NCI-H2029 treated with DMSO at 0.1 percent for 48 hours (cell line): Measurements from ENCODE around the gene DLGAP1.
"Not testable (repeated sequence)": the region's sequence is repeated elsewhere in the genome, so short reads cannot be mapped to it uniquely, and the experiment has no call there.

Source experiments
- DNase-seq: peaks from one replicate; lab custom pipeline; 2025; lab: John Stamatoyannopoulos, UW

Gene DLGAP1

DNA sequence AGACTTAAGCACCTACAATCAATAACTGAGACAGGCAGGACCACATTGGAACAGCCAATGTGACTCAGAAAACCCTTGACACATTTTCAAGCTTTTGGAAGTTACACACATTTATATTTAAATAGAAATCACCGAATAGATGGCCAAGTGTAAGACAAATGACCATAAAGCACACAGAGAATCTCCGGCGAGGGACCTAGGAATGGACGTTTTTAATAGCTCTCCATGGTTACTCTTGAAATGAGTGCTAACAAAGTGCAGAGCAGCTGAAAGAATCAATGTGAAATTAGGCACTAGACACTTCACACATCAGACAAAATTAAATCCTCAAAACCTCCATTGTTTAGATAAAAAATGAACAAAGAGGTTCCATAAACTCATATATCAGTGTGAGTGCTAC is 376.9 kb downstream of the DLGAP1 start:
- no peak for DNase-seq

- DNase-seq = no peak
Observed at GRCh38 chr18:4077721-4078120, 377.4 kb downstream of the DLGAP1 start.

DNA sequence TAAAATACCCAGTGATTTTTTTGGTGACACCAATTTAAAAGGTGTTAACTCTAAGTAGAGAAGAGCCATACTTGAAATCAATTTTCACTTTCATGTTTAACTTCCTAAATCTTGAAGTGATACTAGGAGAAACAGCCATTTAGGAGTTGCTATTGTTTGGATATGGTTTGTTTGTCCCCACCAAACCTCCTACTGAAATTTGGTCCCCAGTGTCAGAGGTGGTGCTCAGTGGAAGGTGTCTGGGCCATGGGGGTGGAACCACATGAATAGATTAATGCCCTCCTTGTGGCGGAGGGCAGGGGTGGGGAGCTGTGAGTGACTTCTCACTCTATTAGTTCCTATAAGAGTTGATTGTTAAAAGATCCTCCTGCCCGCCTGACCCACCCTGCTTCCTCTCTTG is 377.9 kb downstream of the DLGAP1 start:
- DNase-seq = no peak

DNA sequence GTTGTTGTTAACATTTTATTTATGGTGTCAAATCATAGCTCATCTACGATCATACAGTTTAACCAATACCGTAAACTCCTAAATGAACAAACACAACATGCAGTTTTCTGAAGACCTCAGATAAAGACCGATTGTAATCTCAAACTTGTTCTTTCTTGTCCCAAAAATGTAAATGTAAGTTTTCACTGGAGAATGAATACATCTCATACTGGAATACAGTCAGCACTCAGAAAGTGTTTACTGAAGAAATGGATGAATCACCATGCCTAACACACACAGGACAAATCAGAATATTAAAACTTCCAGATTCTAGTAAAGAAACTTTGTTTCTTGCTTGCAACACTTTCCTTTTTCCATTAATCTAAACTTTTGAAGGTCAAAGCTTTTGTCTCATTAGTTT is 380.5 kb downstream of the DLGAP1 start:
- DNase-seq = no peak

- DNase-seq = no peak
Observed at GRCh38 chr18:4069183-4069582, 385.9 kb downstream of the DLGAP1 start.

DNA sequence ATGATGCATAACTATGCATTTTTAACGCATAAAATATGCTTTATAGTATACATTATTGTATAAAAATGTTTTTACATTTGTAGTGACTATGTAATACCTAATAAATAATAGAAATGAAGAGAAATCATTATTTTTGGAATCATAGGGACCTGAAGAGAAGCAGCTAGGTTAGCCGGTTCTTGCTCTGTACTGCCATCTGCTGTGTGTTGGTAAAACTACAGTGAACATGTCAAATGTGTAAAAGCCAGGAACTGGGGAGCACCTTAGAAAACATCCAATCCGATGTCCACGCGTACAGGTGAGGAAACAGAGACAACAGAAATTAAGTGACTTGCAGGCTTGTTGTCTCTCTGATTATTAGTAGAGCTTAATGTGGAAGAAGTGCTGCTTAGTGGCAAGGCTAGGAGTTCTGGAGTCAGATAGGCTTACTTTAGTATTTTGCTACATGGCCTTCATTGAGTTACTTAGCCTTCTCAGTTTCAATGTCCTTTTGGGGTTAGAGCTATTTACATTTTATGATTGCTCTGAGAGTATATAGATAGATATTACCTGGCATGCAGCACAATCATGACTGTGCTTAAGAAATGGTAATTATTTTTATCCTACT is 386.5 kb downstream of the DLGAP1 start:
- DNase-seq = peak; percentile 10

GRCh38 chr18:4063545-4063944 is 391.6 kb downstream of the DLGAP1 start:
- no peak for DNase-seq

DNA sequence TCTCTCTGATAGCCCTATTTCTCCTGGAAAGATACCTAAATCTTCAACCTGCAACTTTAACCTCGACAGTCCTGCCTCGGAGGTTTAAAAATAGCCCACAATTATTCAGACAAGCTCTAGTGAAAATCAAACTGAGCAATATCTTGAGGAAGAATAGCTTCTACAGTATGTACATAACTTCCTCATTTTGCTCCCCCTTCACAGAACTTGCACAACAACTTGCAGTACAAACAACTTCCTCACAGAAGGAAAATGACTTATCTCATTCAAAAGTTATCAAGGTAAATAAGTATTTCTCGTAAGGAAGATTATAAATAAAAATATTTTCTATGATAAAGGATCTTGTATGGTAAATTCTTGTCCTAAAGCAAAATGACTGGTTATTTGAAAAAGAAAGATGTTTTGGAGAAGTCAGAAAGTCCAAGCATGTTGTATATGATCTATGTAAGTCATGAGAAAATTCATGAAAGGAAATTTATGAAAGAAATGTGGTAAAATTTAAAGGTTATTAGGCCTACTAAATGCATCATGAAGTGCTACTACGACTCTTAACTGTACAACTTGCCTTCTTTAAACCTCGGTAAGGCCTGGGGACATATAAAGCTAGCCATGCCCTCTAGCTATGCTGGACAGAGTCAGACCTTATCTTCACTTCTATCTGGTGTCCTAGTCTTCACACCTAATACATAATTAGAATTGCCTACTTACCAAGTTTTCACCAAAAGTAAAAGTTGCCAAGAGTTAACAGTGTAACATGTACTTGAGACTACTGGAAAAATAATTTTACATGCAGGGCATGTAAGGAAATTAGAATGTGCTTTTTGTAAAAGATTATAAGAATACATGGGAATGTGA is 394.5 kb downstream of the DLGAP1 start:
- DNase-seq = no peak

DNA sequence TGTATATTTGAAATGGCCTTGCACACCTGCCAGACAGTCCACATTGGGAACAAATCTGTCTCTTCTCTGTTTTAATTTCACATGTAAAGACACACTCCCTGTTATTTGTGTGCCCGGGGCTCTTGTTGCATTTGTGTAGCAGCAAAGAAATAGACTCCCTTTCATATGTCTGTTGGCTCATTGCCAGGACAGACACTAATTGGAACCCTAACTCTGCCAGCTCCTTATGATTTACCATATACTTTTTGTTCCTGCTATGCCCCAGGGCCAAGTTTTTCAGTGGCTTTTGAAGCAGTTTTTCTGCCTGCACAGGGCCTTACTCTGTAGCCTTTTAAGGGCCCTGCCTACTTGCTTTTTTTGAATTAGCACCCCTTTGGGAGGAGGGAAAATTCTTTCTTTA is 396.9 kb downstream of the DLGAP1 start:
- DNase-seq = no peak

- DNase-seq = no peak
Observed at GRCh38 chr18:4040391-4041092, 414.6 kb downstream of the DLGAP1 start.

DNA sequence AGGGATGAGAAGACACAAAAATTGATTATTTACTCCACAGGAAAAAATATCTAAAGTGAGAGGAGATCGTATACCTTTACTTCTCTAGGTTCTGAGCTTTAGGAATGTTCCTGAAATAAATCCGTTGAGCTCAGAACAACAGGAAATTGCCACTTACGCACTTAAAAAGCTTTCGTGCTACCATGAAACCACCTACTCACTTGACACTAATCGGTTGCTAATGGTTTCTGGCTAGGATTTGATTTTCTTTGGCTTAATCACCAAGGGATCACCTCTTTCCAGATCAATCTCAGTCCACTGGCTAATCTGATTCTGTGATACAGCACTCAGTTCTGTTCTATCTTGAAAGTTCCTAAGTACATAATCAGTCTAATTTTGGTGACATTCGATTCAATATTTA is 419.6 kb downstream of the DLGAP1 start:
- DNase-seq = no peak

DNA sequence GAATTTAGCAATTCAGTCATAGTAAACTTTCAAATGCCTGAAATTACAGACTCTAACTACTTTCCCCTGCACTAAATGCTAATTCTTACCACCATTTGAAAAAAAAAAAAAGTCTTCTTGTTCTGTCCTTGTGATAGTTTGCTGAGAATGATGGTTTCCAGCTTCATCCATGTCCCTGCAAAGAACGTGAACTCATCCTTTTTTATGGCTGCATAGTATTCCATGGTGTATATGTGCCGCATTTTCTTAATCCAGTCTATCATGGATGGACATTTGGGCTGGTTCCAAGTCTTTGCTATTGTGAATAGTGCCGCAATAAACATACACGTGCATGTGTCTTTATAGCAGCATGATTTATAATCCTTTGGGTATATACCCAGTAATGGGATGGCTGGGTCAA is 420.3 kb downstream of the DLGAP1 start:
- not testable (repeated sequence) for DNase-seq

DNA sequence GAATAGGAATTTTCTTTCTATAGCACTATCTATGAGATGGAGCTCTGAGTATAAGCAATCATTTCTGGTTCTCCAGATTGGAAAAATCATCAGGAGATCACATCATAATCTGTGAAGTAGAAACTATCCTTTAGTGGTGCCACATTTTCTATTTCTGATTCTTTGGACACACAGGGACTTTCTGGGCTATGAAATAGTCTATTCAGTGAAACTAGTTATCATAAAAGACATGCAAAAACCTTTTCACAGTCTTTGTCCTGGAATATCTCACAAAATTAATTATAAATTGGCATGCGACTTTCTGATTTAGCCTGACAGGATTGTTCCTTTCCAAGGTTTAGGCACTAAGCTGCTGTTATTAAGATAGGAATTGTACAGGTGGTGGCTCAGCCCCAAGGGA is 428.6 kb downstream of the DLGAP1 start:
- no peak for DNase-seq

GRCh38 chr18:4024702-4025101 is 430.4 kb downstream of the DLGAP1 start:
- DNase-seq = no peak

DNA sequence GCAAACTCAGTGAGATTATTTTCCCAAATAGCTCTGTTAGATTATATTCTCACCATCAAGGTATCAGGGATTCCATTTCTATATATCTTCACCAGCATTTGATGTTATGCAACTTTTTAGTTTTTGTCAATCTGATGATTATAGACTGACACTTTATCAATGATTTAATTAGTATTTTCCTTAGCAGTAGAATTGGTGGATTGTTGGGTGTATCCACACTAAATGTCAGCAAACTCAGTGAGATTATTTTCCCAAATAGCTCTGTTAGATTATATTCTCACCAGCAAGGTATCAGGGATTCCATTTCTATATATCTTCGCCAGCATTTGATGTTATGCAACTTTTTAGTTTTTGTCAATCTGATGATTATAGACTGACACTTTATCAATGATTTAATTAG is 432.4 kb downstream of the DLGAP1 start:
- not testable (repeated sequence) for DNase-seq

DNA sequence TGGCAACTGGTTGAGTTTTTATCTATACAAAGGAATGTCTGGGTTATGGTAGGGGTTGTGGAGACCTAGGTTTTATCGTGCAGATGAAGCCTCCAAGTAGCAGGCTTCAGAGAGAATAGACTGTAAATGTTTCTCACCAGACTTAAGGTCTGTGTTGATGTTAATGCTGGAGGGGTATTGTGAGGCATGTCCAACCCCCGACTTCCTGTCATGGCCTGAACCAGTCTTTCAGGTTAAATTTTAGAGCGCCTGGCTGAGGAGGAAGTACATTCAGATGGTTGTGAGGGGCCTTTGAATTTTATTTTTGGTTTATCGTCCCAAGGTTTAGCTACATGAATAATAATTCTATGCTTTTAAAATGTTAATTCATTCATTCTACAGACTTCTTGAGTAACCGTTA is 435.1 kb downstream of the DLGAP1 start:
- no peak for DNase-seq

GRCh38 chr18:4017480-4017879 is 437.6 kb downstream of the DLGAP1 start:
- DNase-seq = no peak

GRCh38 chr18:4016391-4017049 is 438.6 kb downstream of the DLGAP1 start:
- DNase-seq = no peak

- no peak for DNase-seq
Observed at GRCh38 chr18:4007846-4008245, 447.3 kb downstream of the DLGAP1 start.

DNA sequence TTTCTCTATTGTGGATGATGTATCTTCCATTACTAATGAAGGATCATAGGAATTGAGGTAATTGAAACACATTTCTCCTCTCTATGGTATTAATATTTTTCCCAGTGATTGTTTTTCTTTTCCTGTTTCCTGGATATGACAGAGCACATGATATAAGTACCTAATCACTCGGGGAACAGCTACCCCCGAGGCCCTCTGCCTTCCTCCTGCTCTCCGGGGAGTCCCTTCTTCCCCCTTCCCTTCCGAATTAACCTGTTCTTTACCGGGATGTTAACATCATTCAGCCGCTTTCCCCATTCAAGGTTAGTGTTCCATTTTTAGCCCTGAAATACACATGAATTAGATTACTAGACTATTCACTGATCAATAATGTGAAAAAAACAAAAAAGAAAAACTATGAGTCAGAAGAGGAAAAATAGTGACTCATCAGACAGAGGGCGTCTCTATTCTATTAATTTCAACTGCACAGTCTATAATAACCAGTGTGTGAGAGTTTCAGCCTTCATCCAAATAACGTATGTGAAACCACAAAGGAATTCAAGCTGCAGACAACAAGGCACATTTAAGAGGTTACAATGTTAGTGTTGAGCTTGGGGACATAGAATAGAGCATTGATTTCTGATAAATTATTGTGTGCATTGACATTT is 450.8 kb downstream of the DLGAP1 start:
- DNase-seq = no peak

- DNase-seq = no peak
Observed at GRCh38 chr18:3998698-3999333, 456.3 kb downstream of the DLGAP1 start.
